T47D (cell line): ENCODE results near the gene PLAC1.
A peak's percentile ranks its signal among the peaks of the same experiment; 100 is the strongest.

Experiments
- DNase-seq, 2 experiments: peaks; one replicate each; pipeline versions ENCODE4 v3.0.0 to v3.0.0-alpha.2; 2011 to 2012; ENCODE audit warnings: low read depth in 1 of 2, low spot score in 1 of 2
- JUND ChIP-seq: IDR thresholded peaks from 2 replicates; pipeline ENCODE4 v1.6.1; 2012; ENCODE audit warnings: low read depth
- in situ Hi-C: cut with HindIII; loops from 2 replicates; pipeline ENCODE4 v1.10.0; 2016; ENCODE audit warnings: low sequenced_read_pairs, low pct_unique_long_range_greater_than_20kb

PLAC1 gene, protein sequence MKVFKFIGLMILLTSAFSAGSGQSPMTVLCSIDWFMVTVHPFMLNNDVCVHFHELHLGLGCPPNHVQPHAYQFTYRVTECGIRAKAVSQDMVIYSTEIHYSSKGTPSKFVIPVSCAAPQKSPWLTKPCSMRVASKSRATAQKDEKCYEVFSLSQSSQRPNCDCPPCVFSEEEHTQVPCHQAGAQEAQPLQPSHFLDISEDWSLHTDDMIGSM

DNA sequence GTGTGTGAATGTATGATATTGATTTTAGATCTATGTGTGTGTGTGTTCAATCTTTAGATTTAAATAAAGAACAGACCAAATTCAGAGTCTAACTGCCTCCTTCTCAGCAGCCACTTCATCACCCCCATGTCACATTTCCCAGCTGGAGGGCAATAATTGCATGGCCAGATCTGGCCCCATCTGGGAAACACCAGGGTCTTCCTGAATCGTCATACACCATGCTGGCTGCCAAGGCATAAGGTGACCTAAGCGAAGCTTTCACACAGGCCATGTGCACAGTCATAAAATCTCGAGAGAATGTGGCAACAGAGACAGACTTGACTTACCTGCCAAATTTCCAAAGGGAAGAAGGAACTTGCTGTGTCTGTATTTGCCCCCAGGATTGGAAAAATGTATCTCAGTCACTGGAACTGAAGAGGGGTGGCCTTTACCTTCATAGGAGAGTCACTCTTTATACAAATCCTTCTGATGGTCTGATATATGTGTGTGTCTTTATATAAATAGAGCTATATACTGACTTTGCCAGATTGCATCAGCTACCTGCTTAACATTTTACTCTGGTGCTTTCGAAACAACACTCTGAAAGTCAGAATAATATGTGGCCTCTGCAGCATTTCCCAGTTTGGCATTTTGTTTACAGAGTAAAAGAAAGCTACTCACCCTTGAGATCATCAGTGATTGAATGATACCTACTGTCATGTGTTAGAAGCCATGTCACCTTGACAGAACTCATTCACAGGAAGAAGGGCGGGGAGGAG lies at the start of gene PLAC1:
TSS of gene PLAC1 (minus strand) at position 470 of the 758 bp plus-strand sequence. CDS start 91,789 bp downstream, outside the sequence.
- DNase-seq = peak in 1 of 2 experiments; percentile 79
- TF ChIP-seq JUND = 0 out of 2 replicates have a peak, but pooled peaks have one; percentile 19
- in situ Hi-C loops = no loop called here

DNA sequence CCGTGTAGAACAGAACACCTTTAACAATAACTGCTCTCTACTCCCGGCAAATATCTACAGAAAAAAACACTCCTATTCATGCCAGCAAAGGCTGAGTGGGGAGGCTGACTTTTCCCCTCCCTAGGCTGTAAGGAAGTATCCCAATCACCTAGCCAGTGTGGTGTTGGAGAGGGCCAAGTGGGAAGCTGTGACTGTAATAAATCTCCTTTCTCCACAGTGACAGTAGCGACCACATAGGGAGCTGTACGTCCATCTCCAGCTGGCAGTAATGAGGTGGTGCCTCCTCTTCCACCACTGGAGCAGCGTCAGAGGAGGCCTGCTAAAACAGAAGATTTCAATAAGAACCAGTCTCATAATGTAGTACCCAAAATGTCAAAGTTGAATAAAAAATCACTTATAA lies 47.9 kb upstream of the PLAC1 start:
- no peak for TF ChIP-seq JUND
- in situ Hi-C loops = no loop called here
- DNase-seq = no peak

DNA sequence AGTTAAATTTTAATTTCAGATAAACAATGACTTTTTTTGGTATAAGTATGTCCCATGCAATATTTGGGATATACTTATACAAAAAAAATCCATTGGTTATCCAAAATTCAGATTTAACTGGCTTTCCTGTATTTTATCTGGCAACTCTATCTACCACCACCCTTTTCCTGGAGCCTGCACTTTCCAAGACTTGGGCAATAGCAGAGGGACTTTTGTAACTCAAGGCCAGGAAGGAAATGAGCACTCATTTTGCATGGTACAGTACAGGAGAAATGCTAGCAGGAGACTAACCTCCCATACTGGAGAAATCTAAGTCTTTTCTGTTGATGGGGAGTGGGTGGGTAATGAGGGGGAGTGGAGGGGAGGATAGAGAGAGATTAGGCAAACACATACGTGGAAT lies 37.7 kb upstream of the PLAC1 start:
- no peak for TF ChIP-seq JUND
- in situ Hi-C loops = no loop called here
- no peak for DNase-seq

DNA sequence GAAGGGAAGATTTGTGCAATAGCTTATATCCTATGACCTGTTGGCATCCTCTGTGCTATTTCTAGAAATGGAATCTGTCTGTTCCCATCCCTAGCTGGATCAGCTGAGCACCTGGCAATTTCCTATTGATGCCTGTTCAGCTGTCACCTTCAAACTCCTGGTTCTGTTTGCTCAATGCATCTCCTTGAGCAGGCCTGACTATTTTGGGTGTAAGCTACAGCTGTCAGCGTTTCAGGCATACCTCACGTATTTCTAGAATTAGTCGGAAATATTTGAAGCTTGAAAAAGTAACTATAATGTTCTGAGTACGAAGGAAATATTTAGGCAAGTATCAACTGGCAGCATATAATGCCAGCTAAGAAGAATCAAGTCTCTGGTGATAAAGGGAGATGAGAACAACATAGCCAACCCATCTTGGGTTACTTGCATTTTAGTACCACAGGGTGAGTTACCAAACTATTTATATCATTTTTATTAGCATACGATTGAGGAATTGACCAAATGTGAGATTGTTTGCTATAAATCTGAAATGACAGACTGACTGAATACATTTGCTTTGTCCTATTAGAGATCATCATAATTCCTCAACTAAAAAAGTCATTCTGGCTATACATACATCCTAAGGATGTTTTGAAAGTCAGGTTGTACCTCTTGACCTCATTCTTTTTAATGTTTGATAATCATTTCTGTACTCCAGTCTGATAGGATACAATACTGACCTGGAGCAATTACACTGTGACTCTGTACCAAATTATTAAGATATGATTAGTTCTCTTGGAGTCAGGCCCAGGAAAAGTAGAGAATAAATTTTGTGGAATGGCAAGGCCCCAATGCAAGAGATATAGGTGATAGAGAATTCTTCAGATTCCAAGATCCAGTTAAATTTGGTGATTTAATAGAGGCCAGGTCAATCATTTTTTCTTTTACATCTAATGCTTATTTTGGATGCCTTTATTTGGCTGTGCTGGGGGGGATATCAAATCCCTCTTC lies 36.4 kb upstream of the PLAC1 start:
- TF ChIP-seq JUND = no peak
- in situ Hi-C loops = no loop called here

DNA sequence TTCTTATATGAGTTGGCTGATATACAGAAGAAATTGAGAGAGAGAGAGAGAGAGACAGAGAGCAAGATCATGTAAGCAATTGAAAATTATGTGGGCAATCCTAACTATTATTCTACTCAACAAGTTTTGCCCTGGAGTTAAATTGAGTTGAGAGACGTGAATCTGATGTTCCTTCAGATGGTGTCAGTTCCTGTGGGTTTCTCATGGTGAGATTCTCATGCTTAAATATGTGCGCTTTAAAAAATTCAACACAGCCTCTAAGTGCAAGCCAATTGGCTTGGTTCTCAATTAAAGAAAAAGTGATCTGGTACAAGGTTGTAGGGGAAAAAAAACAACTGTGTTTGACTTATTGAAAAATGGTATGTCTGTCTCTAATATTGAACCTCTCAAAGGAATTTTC lies 35.4 kb upstream of the PLAC1 start:
- in situ Hi-C loops = no loop called here
- no peak for TF ChIP-seq JUND

More for the DNA sequence above, 36.4 kb upstream of the PLAC1 start:
- DNase-seq = no peak

DNA sequence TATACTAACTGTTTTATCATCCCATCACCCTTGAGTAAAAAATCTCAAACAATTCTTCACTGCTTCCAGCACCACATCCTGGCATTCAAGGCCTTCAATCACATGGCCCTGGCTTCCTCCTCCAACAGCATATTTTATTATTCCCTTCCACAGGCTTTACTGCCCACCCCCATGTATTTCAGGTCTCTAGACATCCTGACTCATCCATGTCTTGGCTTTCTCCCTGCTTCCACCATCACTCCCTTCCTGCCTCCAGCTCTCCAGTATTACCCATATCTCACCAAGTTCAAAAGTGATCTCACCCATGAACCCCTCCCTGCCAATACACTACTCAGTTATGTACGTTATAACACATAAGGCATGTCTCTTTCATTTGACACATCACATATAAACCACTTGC lies 34.7 kb upstream of the PLAC1 start:
- DNase-seq = no peak
- TF ChIP-seq JUND = no peak
- in situ Hi-C loops = no loop called here

More for the DNA sequence above, 35.4 kb upstream of the PLAC1 start:
- no peak for DNase-seq

DNA sequence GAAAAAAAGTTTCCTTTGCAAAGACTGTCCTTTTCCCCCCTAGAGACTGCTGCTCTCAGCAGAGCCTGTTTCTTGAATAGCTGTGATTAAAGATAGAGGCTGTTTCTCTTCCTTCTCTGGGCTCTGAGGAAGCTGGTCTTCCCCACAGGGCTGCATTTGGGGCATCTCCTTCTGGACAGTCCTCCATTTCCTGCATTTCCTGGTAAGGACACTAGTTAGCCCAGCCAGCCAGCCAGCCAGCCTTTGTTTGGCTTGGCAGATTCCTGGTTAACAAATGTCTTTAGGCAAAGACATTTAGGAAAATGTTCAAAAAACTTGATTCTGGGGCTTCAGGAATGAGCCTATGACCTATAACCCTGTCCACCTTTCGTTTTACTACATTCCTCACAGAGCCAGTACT lies 34.0 kb upstream of the PLAC1 start:
- no peak for TF ChIP-seq JUND
- in situ Hi-C loops = no loop called here
- no peak for DNase-seq

DNA sequence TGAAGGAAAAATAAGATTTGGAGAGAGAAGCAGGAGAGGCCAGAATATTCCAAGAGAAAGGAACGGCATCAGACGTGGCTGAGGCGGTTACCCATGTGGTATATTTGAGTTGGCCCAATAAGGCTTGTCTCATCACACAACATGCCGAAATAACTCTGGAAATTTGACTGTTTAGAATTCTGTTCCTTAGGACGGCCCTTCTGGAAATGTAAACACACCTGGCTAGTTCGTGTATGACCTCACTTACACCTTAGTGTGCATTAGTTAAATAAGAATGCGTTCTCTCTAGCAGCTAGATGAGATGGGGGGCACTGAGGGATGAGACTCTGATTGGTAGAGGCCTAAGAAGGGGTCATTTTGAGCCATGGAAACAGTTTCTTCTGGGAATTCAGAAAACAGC lies 33.2 kb upstream of the PLAC1 start:
- in situ Hi-C loops = no loop called here
- DNase-seq = peak in 1 of 2 experiments; percentile 52
- TF ChIP-seq JUND = no peak

DNA sequence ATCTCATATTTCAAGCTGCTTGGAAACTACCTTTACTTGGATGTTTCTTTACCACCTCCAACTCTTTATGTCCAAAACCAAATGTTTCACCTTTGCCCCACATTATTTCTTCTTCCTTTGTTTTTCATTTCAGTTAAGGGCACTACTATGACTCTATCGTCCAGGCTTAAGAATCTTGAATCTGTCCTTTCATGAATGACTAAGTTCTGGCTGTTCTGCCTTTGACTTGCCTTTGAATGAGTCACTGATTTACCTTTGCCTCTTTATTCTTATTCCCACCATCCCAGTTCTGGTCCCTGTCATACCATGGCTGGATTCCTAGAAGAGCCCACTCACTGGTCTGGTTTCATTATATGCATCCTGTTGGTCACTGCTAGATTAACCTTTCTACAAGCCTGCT lies 30.6 kb upstream of the PLAC1 start:
- in situ Hi-C loops = no loop called here
- no peak for TF ChIP-seq JUND
- DNase-seq = no peak

DNA sequence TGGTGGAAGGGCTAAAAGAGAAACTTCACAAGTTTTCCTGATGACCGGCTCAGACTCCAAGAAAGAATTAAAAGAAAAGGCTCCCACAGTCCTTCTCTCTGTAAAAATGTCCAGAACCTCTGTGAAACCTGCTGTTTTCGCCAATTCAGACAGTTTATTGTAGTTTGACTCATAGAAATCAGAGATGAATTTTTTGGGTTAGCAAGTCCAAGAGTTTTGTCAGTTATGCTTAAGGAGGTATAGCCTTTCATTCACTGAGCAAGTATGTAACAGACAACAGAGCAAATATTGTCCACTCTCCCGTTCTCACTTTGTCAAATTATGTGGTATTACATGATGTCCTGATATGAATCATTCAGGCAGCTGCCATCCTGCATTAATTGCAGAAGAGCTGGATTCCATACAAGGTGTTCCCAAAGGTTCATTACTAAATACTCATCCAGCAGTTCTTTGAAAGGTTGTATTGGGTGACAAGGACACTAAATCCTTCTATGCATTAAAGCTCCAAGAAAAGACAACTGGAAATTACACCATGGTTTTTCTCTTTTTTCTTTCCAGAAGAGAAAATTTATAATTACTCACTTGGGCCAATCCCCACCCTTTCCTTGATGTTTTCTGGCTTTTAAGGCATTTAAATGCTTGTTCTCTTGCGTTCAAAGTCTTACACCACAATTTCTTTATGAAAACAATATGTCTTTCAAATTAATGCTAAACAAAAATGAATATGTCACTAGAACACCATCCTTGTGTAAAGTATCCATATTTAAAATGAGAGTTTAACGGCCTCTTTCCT lies 30.0 kb upstream of the PLAC1 start:
- in situ Hi-C loops = no loop called here
- no peak for TF ChIP-seq JUND
- no peak for DNase-seq

DNA sequence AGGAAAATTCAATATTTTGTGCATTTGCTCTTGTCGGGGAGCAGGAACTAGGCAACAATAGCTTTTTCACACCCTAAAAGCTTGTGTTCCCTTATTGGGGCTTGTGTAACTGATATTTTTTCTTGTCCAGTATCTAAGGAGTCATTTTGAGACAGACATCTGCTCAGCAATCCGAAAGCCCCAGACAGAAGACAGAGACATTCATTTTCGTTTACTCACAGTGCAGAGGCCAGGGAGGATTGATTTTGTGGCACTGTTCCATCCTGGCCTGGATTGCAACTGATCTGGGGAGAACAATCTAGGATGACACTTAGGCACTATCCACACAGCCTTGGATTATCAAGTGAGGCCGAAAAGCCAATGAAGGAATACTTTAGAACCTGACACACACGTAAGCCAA lies 27.4 kb upstream of the PLAC1 start:
- no peak for TF ChIP-seq JUND
- DNase-seq = no peak
- in situ Hi-C loops = no loop called here

DNA sequence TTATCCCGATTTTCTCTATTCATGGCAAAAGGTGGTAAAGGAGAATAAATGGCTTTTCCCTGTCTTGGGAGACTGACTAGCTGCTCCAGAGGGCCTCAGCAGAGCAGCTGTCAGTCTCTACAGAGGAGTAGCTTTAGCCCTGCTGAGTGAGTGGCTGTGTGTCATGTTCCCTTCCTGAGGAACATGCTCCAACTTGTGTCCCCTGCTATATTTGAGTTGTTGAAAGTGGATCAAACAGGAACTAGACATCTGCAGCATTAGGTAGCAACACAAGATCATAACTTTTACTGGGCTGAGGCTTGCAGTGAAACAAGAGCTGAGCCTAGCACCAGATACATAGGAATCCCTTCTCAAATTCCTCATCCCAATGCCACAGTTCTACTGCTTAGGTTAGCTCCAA lies 26.7 kb upstream of the PLAC1 start:
- DNase-seq = no peak
- in situ Hi-C loops = no loop called here
- TF ChIP-seq JUND = no peak
